ENCODE measurements around the gene OVOL2.

OVOL2 gene

GRCh38 chr20:18011482-18011881 is 46.2 kb downstream of the OVOL2 start:
- FAIRE-seq: no peak

GRCh38 chr20:18009116-18009515 is 48.6 kb downstream of the OVOL2 start:
- FAIRE-seq: no peak

- no peak for FAIRE-seq
These were observed 50.0 kb downstream of the OVOL2 start for GRCh38 chr20:18007534-18008292.

GRCh38 chr20:18006684-18007083 is 51.0 kb downstream of the OVOL2 start:
- no peak for FAIRE-seq

- no peak for FAIRE-seq
These were observed 51.7 kb downstream of the OVOL2 start for GRCh38 chr20:18005990-18006364.

GRCh38 chr20:18005170-18005989 is 52.3 kb downstream of the OVOL2 start:
- FAIRE-seq: no peak

GRCh38 chr20:18004384-18005031 is 53.2 kb downstream of the OVOL2 start:
- no peak for FAIRE-seq

- FAIRE-seq: no peak
These were observed 53.8 kb downstream of the OVOL2 start for GRCh38 chr20:18003897-18004296.

- no peak for FAIRE-seq
These were observed 56.4 kb downstream of the OVOL2 start for GRCh38 chr20:18001131-18001921.

- FAIRE-seq: no peak
These were observed 58.1 kb downstream of the OVOL2 start for GRCh38 chr20:17999566-17999965.

- FAIRE-seq: no peak
These were observed 59.3 kb downstream of the OVOL2 start for GRCh38 chr20:17998446-17998845.

GRCh38 chr20:17995967-17996819 is 61.5 kb downstream of the OVOL2 start:
- no peak for FAIRE-seq

- FAIRE-seq: no peak
These were observed 64.2 kb downstream of the OVOL2 start for GRCh38 chr20:17993546-17993945.

- FAIRE-seq: no peak
These were observed 64.7 kb downstream of the OVOL2 start for GRCh38 chr20:17992847-17993513.

- no peak for FAIRE-seq
These were observed 65.5 kb downstream of the OVOL2 start for GRCh38 chr20:17992224-17992637.

GRCh38 chr20:17990278-17990972 is 67.3 kb downstream of the OVOL2 start:
- FAIRE-seq: no peak

GRCh38 chr20:17987988-17988387 is 69.7 kb downstream of the OVOL2 start:
- no peak for FAIRE-seq

- FAIRE-seq: no peak
These were observed 72.2 kb downstream of the OVOL2 start for GRCh38 chr20:17985388-17986018.

- FAIRE-seq: no peak
These were observed 81.4 kb downstream of the OVOL2 start for GRCh38 chr20:17976305-17976704.

Data from colon (tissue), 2 donors.